Neural cell (in vitro differentiated cells): ENCODE data around the gene GNAS. TPM values are rescaled to one million over a fixed set of nuclear protein-coding genes. Genes with fewer than 3 reads are reported as not detected.
"Not testable (repeated sequence)": the region's sequence is repeated elsewhere in the genome, so short reads cannot be mapped to it uniquely, and the experiment has no call there.

ENCODE experiments used
- H2AFZ ChIP-seq: fragments of 200-600, 300-800 bp; sonication (generic), shearing (Covaris generic); 2 replicates; pipeline ENCODE4 v1.6.0; 2014; ENCODE audit warnings: low read depth, mild to moderate bottlenecking, antibody characterized with exemption, low read length, moderate library complexity
- H3F3A ChIP-seq: fragments of 200-600 bp; shearing (Covaris generic); 2 replicates; pipeline ENCODE4 v1.6.1; 2016; ENCODE audit warnings: mild to moderate bottlenecking, moderate library complexity, mixed read lengths, antibody characterized with exemption, low read length; ENCODE audit not compliant: insufficient read depth, poor library complexity, severe bottlenecking
- H3K27ac ChIP-seq: fragments of 200-600, 300-800 bp; sonication (generic), shearing (Covaris generic); 2 replicates; pipeline ENCODE4 v1.5.1; 2014; ENCODE audit warnings: mild to moderate bottlenecking, low read length, moderate library complexity
- H3K27me3 ChIP-seq: fragments of 300-800, 200-600 bp; sonication (generic), shearing (Covaris generic); 2 replicates; pipeline ENCODE4 v1.6.0; 2014; ENCODE audit warnings: mild to moderate bottlenecking, low read depth, low read length, moderate library complexity; ENCODE audit not compliant: insufficient read depth
- H3K36me3 ChIP-seq: fragments of 300-800, 200-600 bp; sonication (generic), shearing (Covaris generic); 2 replicates; pipeline ENCODE4 v1.5.1; 2014; ENCODE audit warnings: mild to moderate bottlenecking, antibody characterized with exemption, low read length, moderate library complexity; ENCODE audit not compliant: insufficient read depth
- H3K4me2 ChIP-seq: fragments of 300-800, 200-600 bp; sonication (generic), shearing (Covaris generic); 2 replicates; pipeline ENCODE4 v1.6.0; 2014; ENCODE audit warnings: mild to moderate bottlenecking, low read length
- H3K4me3 ChIP-seq: fragments of 300-800, 200-600 bp; sonication (generic), shearing (Covaris generic); 2 replicates; pipeline ENCODE4 v1.5.1; 2014; ENCODE audit warnings: mild to moderate bottlenecking, low read length, moderate library complexity
- H3K79me2 ChIP-seq: fragments of 200-600 bp; shearing (Covaris generic); replicated peaks from 2 replicates; pipeline ENCODE4 v1.6.0; 2014; ENCODE audit warnings: mild to moderate bottlenecking, low read length, moderate library complexity; ENCODE audit not compliant: insufficient read depth
- H3K9ac ChIP-seq: fragments of 300-800, 200-600 bp; sonication (generic), shearing (Covaris generic); 2 replicates; pipeline ENCODE4 v1.6.1; 2016; ENCODE audit warnings: mild to moderate bottlenecking, low read length, mixed read lengths
- H3K9me2 ChIP-seq: fragments of 200-600 bp; shearing (Covaris generic); 2 replicates; pipeline ENCODE4 v1.6.1; 2016; ENCODE audit warnings: mild to moderate bottlenecking, low read length, mixed read lengths; ENCODE audit not compliant: insufficient read depth
- H3K9me3 ChIP-seq: fragments of 200-600, 300-800 bp; sonication (generic), shearing (Covaris generic); 2 replicates; pipeline ENCODE4 v1.6.1; 2016; ENCODE audit warnings: mild to moderate bottlenecking, mixed run types, low read length, moderate library complexity, mixed read lengths
- H4K20me1 ChIP-seq: fragments of 200-600 bp; shearing (Covaris generic); 2 replicates; pipeline ENCODE4 v1.6.1; 2016; ENCODE audit warnings: mild to moderate bottlenecking, mixed run types; ENCODE audit not compliant: insufficient read depth
- CTCF ChIP-seq: fragments of 450-650 bp; IDR thresholded peaks from 2 replicates; pipeline ENCODE4 v1.5.1; 2014; ENCODE audit warnings: antibody characterized with exemption, mild to moderate bottlenecking, moderate library complexity; ENCODE audit not compliant: poor library complexity, severe bottlenecking
- EP300 ChIP-seq: fragments of 450-650 bp; conservative IDR thresholded peaks from 2 replicates; pipeline ENCODE4 v1.6.1; 2014; ENCODE audit warnings: antibody characterized with exemption, mild to moderate bottlenecking, moderate library complexity; ENCODE audit not compliant: poor library complexity, severe bottlenecking
- EZH2 ChIP-seq: fragments of 200-600, 300-800 bp; shearing (Covaris generic), sonication (generic); IDR thresholded peaks from 2 replicates; pipeline ENCODE4 v1.6.1; 2014; ENCODE audit warnings: antibody characterized with exemption, low read length, borderline replicate concordance, mild to moderate bottlenecking; ENCODE audit not compliant: insufficient read depth, poor library complexity, severe bottlenecking
- MXI1 ChIP-seq: fragments of 450-650 bp; conservative IDR thresholded peaks from 2 replicates; pipeline ENCODE4 v1.6.1; 2014; ENCODE audit warnings: antibody characterized with exemption, mild to moderate bottlenecking; ENCODE audit not compliant: poor library complexity, severe bottlenecking
- POLR2AphosphoS5 ChIP-seq: IDR thresholded peaks from 2 replicates; pipeline ENCODE4 v1.6.1; 2012
- RAD21 ChIP-seq: fragments of 450-650 bp; conservative IDR thresholded peaks from 2 replicates; pipeline ENCODE4 v1.6.1; 2014; ENCODE audit warnings: antibody characterized with exemption, mild to moderate bottlenecking, moderate library complexity
- REST ChIP-seq: IDR thresholded peaks from 2 replicates; pipeline ENCODE4 v1.6.1; 2012; ENCODE audit warnings: borderline replicate concordance
- SMC3 ChIP-seq: fragments of 450-650 bp; conservative IDR thresholded peaks from 2 replicates; pipeline ENCODE4 v1.6.1; 2014; ENCODE audit warnings: antibody characterized with exemption, mild to moderate bottlenecking, moderate library complexity; ENCODE audit not compliant: poor library complexity
- TAF1 ChIP-seq: IDR thresholded peaks from 2 replicates; pipeline ENCODE4 v1.6.1; 2012; ENCODE audit warnings: low read depth
- polyA plus RNA-seq: library from polyadenylated mRNA; depleted of rRNA; stranded (reverse); fragments of >200 nt; gene quantifications from 2 replicates; pipeline ENCODE4 v1.2.3, GENCODE V29; 2014

GNAS gene
- polyA plus RNA-seq, 1 donor from 2014 or later: 958 TPM

DNA sequence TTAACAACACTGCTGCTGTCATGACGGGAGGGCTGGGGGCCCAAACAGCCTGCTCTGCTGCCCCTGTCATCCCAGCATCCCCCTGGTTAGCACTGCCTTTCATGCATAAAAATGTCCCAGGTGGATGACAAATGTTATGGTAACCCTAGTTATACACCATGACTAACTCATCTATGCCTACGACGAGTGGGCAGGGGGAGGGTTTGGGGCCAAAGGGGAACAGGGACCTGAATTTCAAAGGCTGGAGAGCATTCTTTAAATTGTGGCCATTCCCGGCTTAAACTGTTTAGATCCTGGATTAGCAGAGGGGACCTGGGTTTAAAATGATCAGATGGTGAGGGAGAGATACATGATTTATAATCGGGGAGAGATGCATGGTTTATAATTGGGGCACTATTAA, 26.2 kb upstream of the GNAS start:
- H3K27ac ChIP-seq: no peak overlapping the region
- H3K4me3 ChIP-seq: no peak overlapping the region
- TF ChIP-seq EZH2 (no peak), EP300 (no peak), MXI1 (no peak), POLR2AphosphoS5 (no peak), SMC3 (no peak), RAD21 (no peak)
- H3K9me3 ChIP-seq: no peaks in the 10 kb centered on the region
- no peaks in the 10 kb centered on the region for H3K36me3 ChIP-seq
- H3F3A ChIP-seq: no peaks in the 10 kb centered on the region
- H3K9me2 ChIP-seq: no peaks in the 10 kb centered on the region
- no peak overlapping the region for H3K9ac ChIP-seq
- no peaks in the 10 kb centered on the region for H3K79me2 ChIP-seq
- H4K20me1 ChIP-seq: no peaks in the 10 kb centered on the region
- no peaks in the 10 kb centered on the region for H3K27me3 ChIP-seq
- no peak overlapping the region for H2AFZ ChIP-seq
- no peak overlapping the region for H3K4me2 ChIP-seq

- no peaks in the 10 kb centered on the region for H3K27me3 ChIP-seq
- H3F3A ChIP-seq: no peaks in the 10 kb centered on the region
- no peak for TF ChIP-seq EZH2
- TF ChIP-seq SMC3: no peak
- TF ChIP-seq POLR2AphosphoS5: no peak
- no peak for TF ChIP-seq CTCF
- no peak for TF ChIP-seq EP300
- no peak for TF ChIP-seq TAF1
- TF ChIP-seq REST: no peak
- no peak for TF ChIP-seq RAD21
- no peak for TF ChIP-seq MXI1
- no peaks in the 10 kb centered on the region for H3K9me3 ChIP-seq
- no peaks in the 10 kb centered on the region for H3K9me2 ChIP-seq
- no peak overlapping the region for H3K9ac ChIP-seq
- no peaks in the 10 kb centered on the region for H3K79me2 ChIP-seq
- no peak overlapping the region for H3K4me2 ChIP-seq
- H3K4me3 ChIP-seq: no peak overlapping the region
- no peak overlapping the region for H3K27ac ChIP-seq
- no peaks in the 10 kb centered on the region for H3K36me3 ChIP-seq
- H4K20me1 ChIP-seq: no peaks in the 10 kb centered on the region
- H2AFZ ChIP-seq: no peak overlapping the region
These were observed 24.4 kb upstream of the GNAS start for GRCh38 chr20:58828136-58828535.

- H3K9me2 ChIP-seq, H3K4me2 ChIP-seq, H3K27me3 ChIP-seq, H3K79me2 ChIP-seq, H4K20me1 ChIP-seq, H3K27ac ChIP-seq, H3K4me3 ChIP-seq, H3K9ac ChIP-seq, H3K9me3 ChIP-seq, H2AFZ ChIP-seq, H3K36me3 ChIP-seq, H3F3A ChIP-seq: not testable (repeated sequence)
These were observed 23.7 kb upstream of the GNAS start for GRCh38 chr20:58828804-58829203.
